HL-60/S4 (cell line): ENCODE data around the gene RBP5.

Experiments
- in situ Hi-C: fragments of 300-500 bp; cut with MboI; formaldehyde crosslinking; loops from 2 replicates; pipeline ENCODE4 v1.14.3; 2022; ENCODE audit warnings: low sequenced_read_pairs

Gene RBP5

GRCh38 chr12:7146228-7146627, 17.5 kb upstream of the RBP5 start:
- in situ Hi-C loops: no loop called here

GRCh38 chr12:7145671-7146070, 17.0 kb upstream of the RBP5 start:
- in situ Hi-C loops: no loop called here

GRCh38 chr12:7144414-7145120, 15.9 kb upstream of the RBP5 start:
- in situ Hi-C loops: no loop called here

GRCh38 chr12:7143564-7143963, 14.9 kb upstream of the RBP5 start:
- in situ Hi-C loops: no loop called here

GRCh38 chr12:7142809-7143465, 14.2 kb upstream of the RBP5 start:
- in situ Hi-C loops: no loop called here

GRCh38 chr12:7142056-7142644, 13.5 kb upstream of the RBP5 start:
- in situ Hi-C loops: no loop called here

GRCh38 chr12:7141351-7142005, 12.8 kb upstream of the RBP5 start:
- in situ Hi-C loops: no loop called here

- in situ Hi-C loops: no loop called here
Measured at GRCh38 chr12:7139200-7139599, 10.5 kb upstream of the RBP5 start.

GRCh38 chr12:7137908-7138307, 9.2 kb upstream of the RBP5 start:
- in situ Hi-C loops: no loop called here

- in situ Hi-C loops: no loop called here
Measured at GRCh38 chr12:7136676-7137075, 8.0 kb upstream of the RBP5 start.

- in situ Hi-C loops: no loop called here
Measured at GRCh38 chr12:7136071-7136470, 7.4 kb upstream of the RBP5 start.

- in situ Hi-C loops: no loop called here
Measured at GRCh38 chr12:7134396-7135166, 5.9 kb upstream of the RBP5 start.

- in situ Hi-C loops: no loop called here
Measured at GRCh38 chr12:7131502-7131866, 2.8 kb upstream of the RBP5 start.

- in situ Hi-C loops: no loop called here
Measured at GRCh38 chr12:7130701-7131501, 2.2 kb upstream of the RBP5 start.

- in situ Hi-C loops: no loop called here
Measured at GRCh38 chr12:7129872-7130691, 1.4 kb upstream of the RBP5 start, which contains the start of gene CLSTN3. CLSTN3 (plus strand) TSS chr12:7130371; CDS start chr12:7130649, 278 bp downstream.

- in situ Hi-C loops: no loop called here
Measured at GRCh38 chr12:7129287-7129871, 690 bp upstream of the RBP5 start.

GRCh38 chr12:7127916-7128626, 618 bp downstream of the RBP5 start:
- in situ Hi-C loops: no loop called here

GRCh38 chr12:7125632-7126227, 3.0 kb downstream of the RBP5 start:
- in situ Hi-C loops: no loop called here
